Keratinocyte (primary cell): ENCODE data around the gene AP3S1. TPM values are rescaled to one million over a fixed set of nuclear protein-coding genes. Genes with fewer than 3 reads are reported as not detected.

Experiments
- DNase-seq: peaks from one replicate; pipeline ENCODE4 v3.0.0-alpha.2; 2011; ENCODE audit warnings: low read depth, missing footprints, low spot score
- FAIRE-seq: peaks from 2 replicates; lab custom pipeline; 2011; peaks lifted over from hg19 to GRCh38; lab: Jason Lieb, UNC
- H2AFZ ChIP-seq: 2 replicates; pipeline ENCODE4 v1.6.0; 2012; ENCODE audit warnings: low read length, control low read depth, inconsistent platforms; ENCODE audit not compliant: control insufficient read depth
- H3K27ac ChIP-seq: 2 replicates; pipeline ENCODE4 v1.5.1; 2011; ENCODE audit warnings: low read length; ENCODE audit not compliant: control insufficient read depth, insufficient read depth
- H3K27me3 ChIP-seq: 3 replicates; pipeline ENCODE4 v1.6.0; 2011; ENCODE audit warnings: low read length; ENCODE audit not compliant: control insufficient read depth, insufficient read depth; ENCODE audit errors: extremely low read depth
- H3K36me3 ChIP-seq, 2 experiments: 2 replicates in 1 of 2; 3 replicates in 1 of 2; pipeline ENCODE4 v1.5.1; 2011; ENCODE audit warnings: low read length in 2 of 2, mild to moderate bottlenecking in 1 of 2; ENCODE audit not compliant: control insufficient read depth in 2 of 2, insufficient read depth in 2 of 2; ENCODE audit errors: extremely low read depth in 1 of 2
- H3K4me1 ChIP-seq: 3 replicates; pipeline ENCODE4 v1.5.1; 2011; ENCODE audit warnings: low read length; ENCODE audit not compliant: control insufficient read depth, insufficient read depth; ENCODE audit errors: extremely low read depth
- H3K4me2 ChIP-seq: 3 replicates; pipeline ENCODE4 v1.6.0; 2011; ENCODE audit warnings: low read depth, low read length; ENCODE audit not compliant: control insufficient read depth, insufficient read depth; ENCODE audit errors: extremely low read depth
- H3K4me3 ChIP-seq, 3 experiments: fragments of 200-600 bp in 1 of 3; sonication (generic) in 1 of 3; 2 replicates in 2 of 3; 3 replicates in 1 of 3; pipeline ENCODE4 v1.5.1; 2011 to 2016; ENCODE audit warnings: low read length in 3 of 3, mild to moderate bottlenecking in 3 of 3, control low read depth in 2 of 3, inconsistent platforms in 1 of 3, low read depth in 1 of 3, mixed read lengths in 1 of 3, mixed run types in 1 of 3, moderate library complexity in 1 of 3; ENCODE audit not compliant: control insufficient read depth in 2 of 3, insufficient read depth in 2 of 3; ENCODE audit errors: extremely low read depth in 1 of 3
- H3K79me2 ChIP-seq: 2 replicates; pipeline ENCODE4 v1.6.0; 2012; ENCODE audit warnings: low read length; ENCODE audit not compliant: control insufficient read depth, insufficient read depth
- H3K9ac ChIP-seq: 3 replicates; pipeline ENCODE4 v1.6.0; 2011; ENCODE audit warnings: low read length; ENCODE audit not compliant: control insufficient read depth, insufficient read depth; ENCODE audit errors: extremely low read depth
- H3K9me1 ChIP-seq: 3 replicates; pipeline ENCODE4 v1.6.0; 2011; ENCODE audit warnings: low read length; ENCODE audit not compliant: control insufficient read depth, insufficient read depth; ENCODE audit errors: extremely low read depth
- H3K9me3 ChIP-seq: 2 replicates; pipeline ENCODE4 v1.5.1; 2012; ENCODE audit warnings: low read depth, low read length; ENCODE audit not compliant: control insufficient read depth
- H4K20me1 ChIP-seq: 3 replicates; pipeline ENCODE4 v1.6.0; 2011; ENCODE audit warnings: low read length; ENCODE audit not compliant: control insufficient read depth, insufficient read depth; ENCODE audit errors: extremely low read depth
- EZH2 ChIP-seq: IDR thresholded peaks from one replicate; pipeline ENCODE4 v1.6.1; 2012; ENCODE audit warnings: inconsistent platforms, mild to moderate bottlenecking, low read length, moderate library complexity
- dilution Hi-C: fragments of 300-500 bp; cut with MboI; formaldehyde crosslinking; loops from one replicate; pipeline ENCODE4 v1.7.0; 2020; ENCODE audit warnings: low sequenced_read_pairs; ENCODE audit not compliant: extremely low pct_ligation_motif_present
- polyA plus RNA-seq, 5 experiments: library from polyadenylated mRNA; depleted of rRNA in 3 of 5; stranded (reverse) in 3 of 5; stranded (forward) in 1 of 5; unstranded in 1 of 5; fragments of >200 nt; gene quantifications; 1 replicate in 1 of 5; 2 replicates in 3 of 5; 3 replicates in 1 of 5; pipeline versions ENCODE4 v1.2.1 to v1.2.3, GENCODE V29; 2011 to 2012; ENCODE audit warnings: missing spikeins in 2 of 5, low read depth in 1 of 5, low replicate concordance in 1 of 5
- TF ChIP-seq, protein P1 (sequence below), 3 experiments: IDR thresholded peaks in 1 of 3; conservative IDR thresholded peaks in 1 of 3; optimal IDR thresholded peaks in 1 of 3; 2 replicates in 2 of 3; 3 replicates in 1 of 3; pipeline versions ENCODE3 to v1.5.1; 2011; ENCODE audit warnings: low read length in 3 of 3, mild to moderate bottlenecking in 3 of 3, moderate library complexity in 2 of 3, control low read depth in 1 of 3, inconsistent platforms in 1 of 3; ENCODE audit not compliant: insufficient read depth in 2 of 3; ENCODE audit errors: extremely low read depth in 1 of 3

AP3S1 gene
- polyA plus RNA-seq, 1 donor (not counting 4 experiments of a cell fraction or from before 2014, with no cell fraction given): 153 TPM

DNA sequence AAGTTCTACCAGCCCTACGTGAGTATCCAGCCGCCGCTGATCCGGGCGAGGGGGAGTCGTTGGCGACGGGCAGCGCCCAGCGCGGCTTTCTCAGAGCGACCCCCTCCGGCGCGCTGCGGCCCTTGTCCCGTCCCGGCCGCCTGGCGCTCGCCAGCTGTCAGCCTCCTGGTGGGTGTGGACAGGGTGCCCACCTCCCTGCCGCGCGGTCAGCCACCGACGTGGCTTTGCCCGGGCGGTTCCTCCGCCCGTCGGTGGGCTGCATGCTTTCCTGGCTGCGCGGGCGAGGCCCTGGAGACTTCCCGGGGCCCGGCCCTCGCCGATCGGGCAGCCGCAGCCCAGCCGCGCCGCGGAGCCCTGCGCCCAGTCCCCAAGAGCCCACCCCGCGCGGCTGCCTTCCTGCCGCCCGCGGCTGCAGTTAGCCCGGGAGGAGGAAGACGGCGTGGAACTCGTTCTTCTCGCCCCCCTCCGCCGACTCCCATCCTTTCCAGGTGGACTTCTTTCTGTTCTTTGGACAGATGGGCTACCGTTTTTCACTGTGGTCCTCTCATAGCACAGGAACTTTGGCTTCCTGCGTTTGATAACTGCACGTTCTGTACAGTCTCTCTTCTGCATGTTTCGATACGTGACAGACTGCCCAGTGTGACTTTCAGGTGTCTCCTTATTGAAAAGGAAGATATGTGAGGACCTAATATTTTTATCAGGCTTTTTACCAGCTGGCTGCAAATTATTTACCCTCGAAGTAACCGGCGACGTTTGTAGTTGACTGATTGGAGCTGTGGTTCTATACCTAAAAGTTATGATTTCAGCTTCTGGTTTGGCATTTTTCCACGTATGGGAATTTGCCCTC, 577 bp downstream of the AP3S1 start:
- dilution Hi-C loops: no loop called here

DNA sequence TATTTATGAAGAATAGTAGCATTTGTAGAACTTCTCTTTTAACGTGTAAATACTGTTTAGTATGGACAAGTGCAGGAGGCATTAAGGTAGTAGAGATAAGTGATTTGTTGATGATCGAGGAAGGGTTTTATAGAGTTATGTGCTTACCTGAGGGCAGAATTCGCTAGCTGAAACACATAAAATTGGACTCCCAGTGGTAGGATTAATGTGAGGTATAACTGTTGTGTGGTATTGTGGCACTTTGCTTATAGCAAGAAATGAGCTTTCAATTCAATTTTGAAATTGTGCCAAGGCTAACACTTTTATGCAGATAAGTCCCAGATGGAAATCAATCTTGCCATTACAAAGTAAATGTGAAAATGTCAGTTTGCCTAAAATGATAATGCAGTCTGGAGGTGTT, 1.2 kb downstream of the AP3S1 start:
- H2AFZ ChIP-seq: no peak overlapping the region

More for the DNA sequence above, 577 bp downstream of the AP3S1 start:
- DNase-seq: no peak
- H3K4me1 ChIP-seq: peaks cover 40% of the 10 kb centered on the region
- no peaks in the 10 kb centered on the region for H3K9me1 ChIP-seq
- H4K20me1 ChIP-seq: no peaks in the 10 kb centered on the region
- TF ChIP-seq, protein P1, sequence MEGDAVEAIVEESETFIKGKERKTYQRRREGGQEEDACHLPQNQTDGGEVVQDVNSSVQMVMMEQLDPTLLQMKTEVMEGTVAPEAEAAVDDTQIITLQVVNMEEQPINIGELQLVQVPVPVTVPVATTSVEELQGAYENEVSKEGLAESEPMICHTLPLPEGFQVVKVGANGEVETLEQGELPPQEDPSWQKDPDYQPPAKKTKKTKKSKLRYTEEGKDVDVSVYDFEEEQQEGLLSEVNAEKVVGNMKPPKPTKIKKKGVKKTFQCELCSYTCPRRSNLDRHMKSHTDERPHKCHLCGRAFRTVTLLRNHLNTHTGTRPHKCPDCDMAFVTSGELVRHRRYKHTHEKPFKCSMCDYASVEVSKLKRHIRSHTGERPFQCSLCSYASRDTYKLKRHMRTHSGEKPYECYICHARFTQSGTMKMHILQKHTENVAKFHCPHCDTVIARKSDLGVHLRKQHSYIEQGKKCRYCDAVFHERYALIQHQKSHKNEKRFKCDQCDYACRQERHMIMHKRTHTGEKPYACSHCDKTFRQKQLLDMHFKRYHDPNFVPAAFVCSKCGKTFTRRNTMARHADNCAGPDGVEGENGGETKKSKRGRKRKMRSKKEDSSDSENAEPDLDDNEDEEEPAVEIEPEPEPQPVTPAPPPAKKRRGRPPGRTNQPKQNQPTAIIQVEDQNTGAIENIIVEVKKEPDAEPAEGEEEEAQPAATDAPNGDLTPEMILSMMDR (optimal IDR thresholded peaks at IDR 0.05 in 1 of 3, IDR thresholded peaks at IDR 0.05 in 1 of 3, conservative IDR thresholded peaks at IDR 0.05 in 1 of 3; ENCODE audit: extremely low read depth in 1 of 3, insufficient read depth in 2 of 3, low read length in 3 of 3): peak in 1 of 3 experiments; percentile 23
- TF ChIP-seq EZH2: no peak
- no peaks in the 10 kb centered on the region for H3K9me3 ChIP-seq
- H3K4me3 ChIP-seq: peak overlapping the region; percentile 77 to 98 (median 85)
- peak overlapping the region; percentile 50 for H2AFZ ChIP-seq
- H3K4me2 ChIP-seq: peak overlapping the region; percentile 93
- no peak for FAIRE-seq
- H3K27me3 ChIP-seq: no peaks in the 10 kb centered on the region
- H3K79me2 ChIP-seq: peaks cover 91% of the 10 kb centered on the region
- no peaks in the 10 kb centered on the region for H3K36me3 ChIP-seq
- peak overlapping the region; percentile 92 for H3K9ac ChIP-seq
- peak overlapping the region; percentile 96 for H3K27ac ChIP-seq

More for the DNA sequence above, 1.2 kb downstream of the AP3S1 start:
- Histone ChIP-seq H3K4me3 (peak overlapping the region; percentile 77 to 98 (median 85)), H3K36me3 (no peaks in the 10 kb centered on the region), H4K20me1 (no peaks in the 10 kb centered on the region), H3K27ac (peak overlapping the region; percentile 96), H3K9ac (peak overlapping the region; percentile 92), H3K9me1 (no peaks in the 10 kb centered on the region), H3K9me3 (no peaks in the 10 kb centered on the region), H3K4me1 (peaks cover 40% of the 10 kb centered on the region), H3K4me2 (peak overlapping the region; percentile 93), H3K79me2 (peaks cover 88% of the 10 kb centered on the region), H3K27me3 (no peaks in the 10 kb centered on the region)
- TF ChIP-seq, protein P1 (optimal IDR thresholded peaks at IDR 0.05 in 1 of 3, IDR thresholded peaks at IDR 0.05 in 1 of 3, conservative IDR thresholded peaks at IDR 0.05 in 1 of 3; ENCODE audit: extremely low read depth in 1 of 3, insufficient read depth in 2 of 3, low read length in 3 of 3): no peak
- no peak for TF ChIP-seq EZH2
- dilution Hi-C loops: no loop called here
- DNase-seq: no peak
- no peak for FAIRE-seq
